NCI-H510A treated with DMSO at 0.1 percent for 48 hours (cell line): ENCODE results near the gene HP.
A peak's percentile ranks its signal among the peaks of the same experiment; 100 is the strongest.
"Not testable (repeated sequence)": the region's sequence is repeated elsewhere in the genome, so short reads cannot be mapped to it uniquely, and the experiment has no call there.

Source experiments
- DNase-seq: peaks from one replicate; lab custom pipeline; 2025; lab: John Stamatoyannopoulos, UW

HP gene

GRCh38 chr16:72043058-72043457 is 11.2 kb upstream of the HP start:
- no peak for DNase-seq

GRCh38 chr16:72043539-72043938 is 10.8 kb upstream of the HP start:
- no peak for DNase-seq

GRCh38 chr16:72044296-72044695 is 10.0 kb upstream of the HP start:
- no peak for DNase-seq

GRCh38 chr16:72044825-72045359 is 9.4 kb upstream of the HP start:
- DNase-seq = no peak

GRCh38 chr16:72049110-72049509 is 5.2 kb upstream of the HP start:
- DNase-seq = no peak

DNA sequence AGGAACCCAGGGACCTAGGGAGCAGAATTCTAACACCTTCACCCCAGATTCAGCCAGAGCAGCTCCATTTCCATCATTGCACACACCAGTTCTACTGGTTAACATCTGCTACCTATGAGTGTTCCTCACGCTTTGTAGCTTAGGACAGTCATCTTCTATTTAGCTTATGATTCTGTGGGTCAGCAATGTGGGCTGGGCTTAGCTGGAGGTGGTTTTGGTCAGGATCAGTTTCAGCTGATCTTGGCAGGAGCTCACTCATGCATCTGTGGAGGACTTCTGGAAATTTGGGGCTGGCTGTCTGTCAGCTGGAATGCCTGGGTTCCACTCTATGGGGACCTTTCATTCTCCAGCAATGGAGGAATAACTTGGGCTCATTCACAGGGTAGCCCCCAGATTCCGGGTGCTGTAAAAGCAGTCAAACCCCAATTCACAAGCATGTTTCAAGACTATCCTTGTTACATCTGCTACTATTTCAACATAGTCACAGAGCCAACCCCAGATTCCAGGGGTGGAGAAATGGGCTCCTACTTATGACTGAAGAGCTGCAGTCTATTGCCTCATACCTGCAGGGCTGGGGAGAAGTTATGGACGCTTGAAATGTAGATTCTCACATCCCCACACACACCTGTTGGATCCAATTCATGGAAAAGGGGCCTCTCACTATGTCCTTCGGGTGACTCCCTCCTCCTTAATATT is 3.4 kb upstream of the HP start:
- DNase-seq = no peak

DNA sequence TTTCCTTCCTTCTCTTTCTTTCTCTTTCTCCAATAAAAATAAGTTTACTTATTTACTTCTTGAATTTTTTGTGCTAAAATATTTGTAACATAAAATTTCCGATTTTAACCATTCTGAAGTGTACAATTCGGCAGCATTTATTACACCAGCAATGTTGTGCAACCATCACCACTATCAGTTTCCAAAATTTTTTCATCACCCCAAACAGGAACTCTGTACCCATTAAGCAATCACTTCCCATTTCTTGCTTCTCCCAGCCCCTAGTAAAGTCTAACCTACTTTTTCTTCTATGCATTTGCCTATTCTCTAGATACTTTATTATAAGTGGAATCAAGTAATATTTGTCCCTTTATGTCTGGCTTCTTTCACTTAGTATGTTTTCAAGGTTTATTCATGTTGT is 2.5 kb upstream of the HP start:
- no peak for DNase-seq

GRCh38 chr16:72055911-72056310 is 1.6 kb downstream of the HP start:
- no peak for DNase-seq

GRCh38 chr16:72057313-72057712 is 3.0 kb downstream of the HP start:
- not testable (repeated sequence) for DNase-seq

- not testable (repeated sequence) for DNase-seq
Observed at GRCh38 chr16:72059060-72059459, 4.8 kb downstream of the HP start.

GRCh38 chr16:72060405-72060804 is 6.1 kb downstream of the HP start:
- DNase-seq = no peak

GRCh38 chr16:72061564-72061963 is 7.3 kb downstream of the HP start:
- DNase-seq = no peak

- no peak for DNase-seq
Observed at GRCh38 chr16:72064361-72064894, 10.1 kb downstream of the HP start.

DNA sequence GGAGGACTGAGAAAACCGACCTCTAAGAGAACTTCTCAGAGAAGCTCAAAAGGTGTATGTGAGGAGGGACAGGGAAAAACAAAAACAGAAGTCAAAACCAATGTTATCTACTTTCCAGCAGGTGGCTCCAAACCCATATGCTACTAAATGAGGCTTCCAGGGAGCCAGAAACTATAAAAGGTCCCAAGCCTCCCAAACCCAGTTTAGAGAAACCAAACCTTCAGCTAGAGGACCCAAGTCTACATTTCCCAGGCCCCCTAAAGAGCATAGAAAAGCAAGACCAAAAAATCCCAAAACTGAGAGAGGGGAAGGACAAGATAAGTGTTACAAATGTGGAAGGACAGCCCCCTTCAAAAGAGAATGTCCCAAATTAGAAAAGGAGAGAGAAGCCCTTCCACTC is 12.4 kb downstream of the HP start:
- DNase-seq = peak; percentile 10

GRCh38 chr16:72068930-72069329 is 14.6 kb downstream of the HP start:
- no peak for DNase-seq

DNA sequence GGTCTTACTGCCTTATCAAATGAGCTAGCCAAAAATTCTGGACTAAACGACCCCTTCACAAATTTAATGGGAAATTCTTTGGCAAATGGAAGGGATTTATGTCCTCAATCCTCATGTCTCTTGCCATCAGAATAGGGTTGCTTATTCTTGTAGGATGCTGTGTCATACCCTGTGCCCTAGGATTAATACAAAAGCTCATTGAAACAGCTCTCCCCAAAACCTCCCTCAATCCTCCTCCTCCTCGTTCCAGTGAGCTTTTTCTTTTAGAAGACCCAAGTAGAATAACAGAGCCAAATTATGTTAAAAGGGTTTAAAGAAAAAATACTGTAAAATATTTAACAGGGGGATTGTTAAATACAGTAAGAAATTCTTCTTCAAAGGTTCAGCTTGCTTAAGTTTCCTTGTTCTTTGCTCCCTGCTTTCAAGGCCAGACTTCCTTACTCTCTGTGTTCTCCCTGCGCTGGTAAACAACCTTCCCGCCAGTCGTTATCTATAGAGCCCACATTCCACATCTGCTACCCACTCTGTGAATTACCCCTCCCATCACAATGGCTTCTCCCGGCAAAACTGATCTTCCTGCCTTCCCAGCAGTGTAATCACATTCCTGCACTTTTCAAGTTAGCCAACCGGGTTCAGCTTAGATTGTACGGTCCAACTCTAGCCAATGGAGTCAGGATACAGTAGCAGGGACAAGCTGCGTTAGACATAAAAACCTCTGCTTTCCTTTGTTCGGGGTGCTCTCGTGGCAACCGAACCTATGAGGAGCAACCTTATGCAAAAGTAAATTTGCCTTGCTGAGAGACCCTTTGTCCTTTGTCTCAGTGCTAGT is 18.4 kb downstream of the HP start:
- DNase-seq = no peak

DNA sequence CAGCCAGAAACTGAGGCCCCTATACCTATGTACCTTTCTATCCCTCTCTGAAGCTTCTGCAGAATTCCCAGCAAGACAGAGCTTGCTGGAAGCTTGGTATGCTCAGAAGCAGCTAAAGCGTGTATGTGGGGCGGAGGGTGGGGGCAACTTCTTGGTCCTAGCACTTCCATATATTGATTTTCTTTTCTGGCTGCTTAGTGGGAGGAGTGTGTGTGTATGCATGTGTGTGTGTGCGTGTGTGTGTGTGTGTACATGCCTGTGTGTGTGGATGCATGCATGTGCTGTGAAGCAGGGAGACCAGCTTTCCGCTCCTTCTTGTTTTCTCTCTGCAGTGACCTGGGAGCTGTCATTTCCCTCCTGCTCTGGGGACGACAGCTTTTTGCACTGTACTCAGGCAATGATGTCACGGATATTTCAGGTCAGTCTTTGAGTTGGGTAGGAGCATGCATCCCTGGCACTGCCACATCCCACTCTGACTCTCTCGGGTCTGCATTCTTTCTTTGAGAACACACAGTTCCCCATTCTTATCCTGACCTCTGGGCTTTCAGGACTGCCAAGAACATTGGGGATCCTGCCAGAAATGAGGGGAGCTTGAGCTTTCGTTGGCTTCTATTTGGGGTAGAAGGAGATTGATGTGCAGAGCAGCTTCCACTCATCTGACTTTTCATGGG is 19.4 kb downstream of the HP start:
- DNase-seq = no peak

DNA sequence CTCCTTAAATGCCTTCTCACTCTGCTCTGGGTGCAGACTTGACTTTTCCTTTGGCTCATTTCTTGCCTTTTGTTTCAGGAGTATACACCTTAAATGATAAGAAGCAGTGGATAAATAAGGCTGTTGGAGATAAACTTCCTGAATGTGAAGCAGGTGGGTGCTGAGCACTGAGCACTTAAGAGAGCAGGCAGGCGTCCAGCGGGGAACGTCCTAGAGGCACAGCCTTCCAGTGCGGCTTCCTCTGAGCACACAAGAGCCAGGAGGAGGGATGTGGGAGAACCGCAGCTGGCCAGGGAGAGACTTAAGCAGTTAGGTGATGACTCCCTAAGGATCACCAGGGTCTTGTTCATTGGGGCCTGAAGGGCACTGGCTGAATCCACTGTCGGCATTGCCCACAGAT is 20.8 kb downstream of the HP start:
- DNase-seq = not testable (repeated sequence)

DNA sequence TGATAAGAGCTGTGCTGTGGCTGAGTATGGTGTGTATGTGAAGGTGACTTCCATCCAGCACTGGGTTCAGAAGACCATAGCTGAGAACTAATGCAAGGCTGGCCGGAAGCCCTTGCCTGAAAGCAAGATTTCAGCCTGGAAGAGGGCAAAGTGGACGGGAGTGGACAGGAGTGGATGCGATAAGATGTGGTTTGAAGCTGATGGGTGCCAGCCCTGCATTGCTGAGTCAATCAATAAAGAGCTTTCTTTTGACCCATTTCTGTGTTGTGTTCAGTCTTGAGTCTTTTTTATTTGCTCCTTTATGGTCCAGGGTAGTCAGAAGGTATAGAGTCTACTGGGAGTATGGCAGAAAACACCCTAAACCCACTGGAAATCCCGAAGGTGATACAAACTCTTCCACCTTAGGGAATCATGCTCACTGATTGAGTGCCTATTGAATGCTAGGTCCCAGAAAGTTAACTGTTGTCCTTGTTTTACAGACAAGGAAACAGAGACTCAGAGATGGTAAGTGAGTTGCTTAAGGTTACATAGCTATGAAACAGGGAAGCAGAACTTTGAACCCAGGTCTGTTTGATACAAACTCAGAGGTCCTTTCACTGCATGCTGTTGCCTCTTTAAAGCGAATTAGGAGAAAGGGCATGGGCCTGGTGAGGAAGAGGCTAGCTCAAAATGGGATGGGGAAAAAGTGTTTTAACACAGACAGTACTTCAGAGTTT is 22.8 kb downstream of the HP start:
- DNase-seq = not testable (repeated sequence)

DNA sequence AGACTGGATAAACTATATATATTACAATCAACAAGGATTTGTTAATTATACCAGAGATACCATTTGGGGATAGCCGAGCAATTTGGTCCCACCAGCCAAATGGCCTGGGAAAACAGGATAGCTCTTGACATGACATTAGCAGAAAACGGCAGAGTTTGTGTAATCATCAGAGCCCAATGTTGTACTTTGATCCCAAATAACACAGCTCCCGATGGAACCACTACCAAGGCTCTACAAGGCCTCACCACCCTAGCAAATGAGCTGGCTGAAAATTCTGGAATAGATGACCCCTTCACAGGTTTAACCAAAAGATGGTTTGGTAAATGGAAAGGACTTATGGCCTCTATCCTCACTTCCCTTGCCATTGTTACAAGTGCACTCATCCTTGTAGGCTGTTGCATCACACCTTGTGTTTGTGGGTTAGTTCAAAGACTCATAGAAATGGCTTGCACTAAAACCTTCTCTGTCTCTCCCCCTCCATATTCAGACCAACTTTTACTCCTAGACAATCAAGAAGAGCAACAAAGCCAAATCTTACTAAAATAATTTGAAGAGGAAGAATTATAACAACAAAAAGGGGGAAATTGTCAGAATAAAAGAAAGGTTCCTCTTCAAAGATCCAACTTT is 29.6 kb downstream of the HP start:
- no peak for DNase-seq

GRCh38 chr16:72084445-72084844 is 30.1 kb downstream of the HP start:
- DNase-seq = no peak
